ENCODE measurements around the gene KRT4. TPM values are rescaled to one million over a fixed set of nuclear protein-coding genes. Genes with fewer than 3 reads are reported as not detected.

The KRT4 gene
- polyA plus RNA-seq, 2 of the 4 experiments (the other 2 are of a cell fraction): 2.1 to 12.8 TPM

DNA sequence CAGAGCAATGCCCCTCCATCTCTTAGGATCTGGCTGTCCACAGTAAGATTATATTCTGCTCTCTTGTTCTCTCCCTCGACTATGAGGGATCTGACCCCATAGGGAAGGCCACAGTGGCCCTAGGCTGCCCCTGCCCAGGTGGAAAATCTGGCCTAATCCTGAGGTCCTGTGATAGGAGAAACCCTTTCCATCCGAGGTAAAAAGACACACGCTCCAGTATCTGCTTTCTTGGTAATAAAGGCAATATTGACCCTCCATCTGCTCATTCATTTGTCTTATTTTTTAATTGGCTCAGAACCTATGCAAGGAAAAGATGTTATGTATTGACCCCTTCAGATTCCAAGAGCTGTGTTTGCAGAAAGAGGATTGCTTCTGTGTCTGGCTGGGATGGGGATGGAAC is 46.5 kb downstream of the KRT4 start:
- DNase-seq (ENCODE audit: low read depth in 1 of 2, low spot score in 1 of 2): no peak
- 14% methylated on average over 3 of the region's 3 CpGs for WGBS (ENCODE audit: missing lambda C conversion rate)
- ChIA-PET POLR2A (no interaction called here), CTCF (no interaction called here)
- no peak for ATAC-seq
- Histone ChIP-seq H3K27ac (no peak overlapping the region), H3K4me1 (no peaks in the 10 kb centered on the region), H3K4me3 (no peak overlapping the region), H3K4me2 (no peak overlapping the region), H3K9me3 (no peaks in the 10 kb centered on the region)
- no peak for FAIRE-seq
- no peak for TF ChIP-seq PHF8 (IDR thresholded peaks at IDR 0.05; ENCODE audit: borderline replicate concordance, low read depth)
- no peak for TF ChIP-seq CHD2 (IDR thresholded peaks at IDR 0.05; ENCODE audit: low read length, partially characterized antibody)
- no peak for TF ChIP-seq CBX2 (IDR thresholded peaks at IDR 0.05; ENCODE audit: borderline replicate concordance, low read depth)
- TF ChIP-seq MYC (IDR thresholded peaks at IDR 0.05; ENCODE audit: borderline replicate concordance, low read length): no peak
- no peak for TF ChIP-seq CHD4 (IDR thresholded peaks at IDR 0.05; ENCODE audit: borderline replicate concordance)
- no peak for TF ChIP-seq RAD21 (conservative IDR thresholded peaks at IDR 0.05 in 1 of 2, IDR thresholded peaks at IDR 0.05 in 1 of 2)
- TF ChIP-seq JUNB (IDR thresholded peaks at IDR 0.05): no peak
- TF ChIP-seq, protein P1, sequence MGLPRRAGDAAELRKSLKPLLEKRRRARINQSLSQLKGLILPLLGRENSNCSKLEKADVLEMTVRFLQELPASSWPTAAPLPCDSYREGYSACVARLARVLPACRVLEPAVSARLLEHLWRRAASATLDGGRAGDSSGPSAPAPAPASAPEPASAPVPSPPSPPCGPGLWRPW (IDR thresholded peaks at IDR 0.05): no peak
- TF ChIP-seq GATA3 (IDR thresholded peaks at IDR 0.05; ENCODE audit: borderline replicate concordance): no peak

DNA sequence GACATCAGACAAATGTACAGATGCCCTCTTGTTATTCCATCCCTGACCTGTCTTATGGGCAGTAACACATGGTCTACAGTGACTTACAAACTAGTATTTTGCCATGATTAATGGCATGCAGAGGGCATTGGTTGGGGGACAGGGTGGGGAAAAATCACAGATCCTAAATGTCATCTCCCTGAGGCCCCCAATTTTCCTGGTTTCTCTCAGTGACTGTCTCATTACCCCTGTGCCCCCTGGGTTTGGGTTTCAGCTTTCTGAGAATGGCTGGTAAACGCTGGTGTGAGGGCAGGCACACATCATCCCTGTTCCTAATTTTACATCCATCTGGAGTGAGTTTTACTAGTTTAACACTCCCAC is 46.9 kb downstream of the KRT4 start:
- no peak for FAIRE-seq

DNA sequence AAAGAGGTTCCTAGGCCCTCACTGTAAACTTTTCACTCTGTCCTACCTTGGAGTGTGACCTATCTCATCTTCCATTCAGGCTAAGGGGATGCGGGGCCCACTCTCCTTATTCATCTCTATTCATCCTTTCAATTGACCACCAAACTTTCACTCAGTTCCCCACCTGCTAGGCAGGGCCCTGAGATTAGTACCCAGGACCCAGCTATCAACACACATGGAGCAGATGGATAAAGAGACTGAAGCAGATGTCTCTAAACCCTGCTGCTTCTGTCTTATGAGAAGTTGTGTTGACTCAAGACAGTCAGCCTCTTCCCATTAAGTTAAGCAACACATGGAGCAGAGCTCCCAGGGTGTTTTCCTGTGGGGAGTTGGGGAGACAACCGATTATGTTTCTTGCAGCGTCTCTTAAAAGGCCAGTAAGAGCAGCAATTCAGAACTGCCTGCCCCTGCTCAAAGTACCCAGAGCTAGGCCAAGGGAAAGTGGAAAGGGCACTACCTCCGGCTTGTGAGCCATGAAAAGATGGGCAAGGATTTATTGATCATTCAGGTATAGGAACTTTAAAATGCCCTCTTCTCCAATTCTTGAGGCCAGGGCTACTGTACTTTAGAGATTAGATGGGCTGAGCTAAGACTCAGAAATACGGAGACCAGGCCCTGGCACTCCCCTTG is 47.4 kb downstream of the KRT4 start:
- H3K4me2 ChIP-seq: no peak overlapping the region
- POLR2A ChIA-PET: no interaction called here
- CTCF ChIA-PET: interaction anchor here (1.3 kb wide), 1 partner anchor 10 kb away, joined by 4 read pairs; the partner anchor contains the start of gene KRT76
- 77% methylated on average over 5 of the region's 5 CpGs for WGBS (ENCODE audit: missing lambda C conversion rate)
- no peak for DNase-seq (ENCODE audit: low read depth in 1 of 2, low spot score in 1 of 2)
- ATAC-seq: no peak
- TF ChIP-seq JUN (IDR thresholded peaks at IDR 0.05) (no peak), HDAC2 (IDR thresholded peaks at IDR 0.05) (no peak), JUNB (IDR thresholded peaks at IDR 0.05) (no peak), ZFP36 (IDR thresholded peaks at IDR 0.05; ENCODE audit: borderline replicate concordance, partially characterized antibody) (no peak), TP53 (CRISPR knock-in tag; IDR thresholded peaks at IDR 0.05) (no peak), EP300 (IDR thresholded peaks at IDR 0.05) (no peak), CHD4 (IDR thresholded peaks at IDR 0.05; ENCODE audit: borderline replicate concordance) (no peak), CBX2 (IDR thresholded peaks at IDR 0.05; ENCODE audit: borderline replicate concordance, low read depth) (no peak), ZNF302 (CRISPR knock-in tag; IDR thresholded peaks at IDR 0.05) (no peak), TFCP2L1 (CRISPR knock-in tag; IDR thresholded peaks at IDR 0.05) (no peak), MAFK (IDR thresholded peaks at IDR 0.05; ENCODE audit: partially characterized antibody) (no peak), FOSB (CRISPR knock-in tag; IDR thresholded peaks at IDR 0.05) (no peak), SMC3 (IDR thresholded peaks at IDR 0.05) (no peak)
- TF ChIP-seq, protein P2, sequence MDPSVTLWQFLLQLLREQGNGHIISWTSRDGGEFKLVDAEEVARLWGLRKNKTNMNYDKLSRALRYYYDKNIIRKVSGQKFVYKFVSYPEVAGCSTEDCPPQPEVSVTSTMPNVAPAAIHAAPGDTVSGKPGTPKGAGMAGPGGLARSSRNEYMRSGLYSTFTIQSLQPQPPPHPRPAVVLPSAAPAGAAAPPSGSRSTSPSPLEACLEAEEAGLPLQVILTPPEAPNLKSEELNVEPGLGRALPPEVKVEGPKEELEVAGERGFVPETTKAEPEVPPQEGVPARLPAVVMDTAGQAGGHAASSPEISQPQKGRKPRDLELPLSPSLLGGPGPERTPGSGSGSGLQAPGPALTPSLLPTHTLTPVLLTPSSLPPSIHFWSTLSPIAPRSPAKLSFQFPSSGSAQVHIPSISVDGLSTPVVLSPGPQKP (IDR thresholded peaks at IDR 0.05; ENCODE audit: low read depth, low read length): no peak
- TF ChIP-seq, protein P3, sequence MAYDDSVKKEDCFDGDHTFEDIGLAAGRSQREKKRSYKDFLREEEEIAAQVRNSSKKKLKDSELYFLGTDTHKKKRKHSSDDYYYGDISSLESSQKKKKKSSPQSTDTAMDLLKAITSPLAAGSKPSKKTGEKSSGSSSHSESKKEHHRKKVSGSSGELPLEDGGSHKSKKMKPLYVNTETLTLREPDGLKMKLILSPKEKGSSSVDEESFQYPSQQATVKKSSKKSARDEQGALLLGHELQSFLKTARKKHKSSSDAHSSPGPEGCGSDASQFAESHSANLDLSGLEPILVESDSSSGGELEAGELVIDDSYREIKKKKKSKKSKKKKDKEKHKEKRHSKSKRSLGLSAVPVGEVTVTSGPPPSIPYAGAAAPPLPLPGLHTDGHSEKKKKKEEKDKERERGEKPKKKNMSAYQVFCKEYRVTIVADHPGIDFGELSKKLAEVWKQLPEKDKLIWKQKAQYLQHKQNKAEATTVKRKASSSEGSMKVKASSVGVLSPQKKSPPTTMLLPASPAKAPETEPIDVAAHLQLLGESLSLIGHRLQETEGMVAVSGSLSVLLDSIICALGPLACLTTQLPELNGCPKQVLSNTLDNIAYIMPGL (CRISPR knock-in tag; IDR thresholded peaks at IDR 0.05; ENCODE audit: borderline replicate concordance): no peak
- TF ChIP-seq, protein P4, sequence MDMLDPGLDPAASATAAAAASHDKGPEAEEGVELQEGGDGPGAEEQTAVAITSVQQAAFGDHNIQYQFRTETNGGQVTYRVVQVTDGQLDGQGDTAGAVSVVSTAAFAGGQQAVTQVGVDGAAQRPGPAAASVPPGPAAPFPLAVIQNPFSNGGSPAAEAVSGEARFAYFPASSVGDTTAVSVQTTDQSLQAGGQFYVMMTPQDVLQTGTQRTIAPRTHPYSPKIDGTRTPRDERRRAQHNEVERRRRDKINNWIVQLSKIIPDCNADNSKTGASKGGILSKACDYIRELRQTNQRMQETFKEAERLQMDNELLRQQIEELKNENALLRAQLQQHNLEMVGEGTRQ (IDR thresholded peaks at IDR 0.05): no peak
- TF ChIP-seq, protein P5, sequence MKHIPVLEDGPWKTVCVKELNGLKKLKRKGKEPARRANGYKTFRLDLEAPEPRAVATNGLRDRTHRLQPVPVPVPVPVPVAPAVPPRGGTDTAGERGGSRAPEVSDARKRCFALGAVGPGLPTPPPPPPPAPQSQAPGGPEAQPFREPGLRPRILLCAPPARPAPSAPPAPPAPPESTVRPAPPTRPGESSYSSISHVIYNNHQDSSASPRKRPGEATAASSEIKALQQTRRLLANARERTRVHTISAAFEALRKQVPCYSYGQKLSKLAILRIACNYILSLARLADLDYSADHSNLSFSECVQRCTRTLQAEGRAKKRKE (CRISPR knock-in tag; IDR thresholded peaks at IDR 0.05; ENCODE audit: low read depth): no peak
- no peak overlapping the region for H3K27ac ChIP-seq
- no peaks in the 10 kb centered on the region for H3K9me3 ChIP-seq
- FAIRE-seq: no peak
- no peaks in the 10 kb centered on the region for H3K4me1 ChIP-seq
- H3K4me3 ChIP-seq: no peak overlapping the region

More for the DNA sequence above, 46.9 kb downstream of the KRT4 start:
- Histone ChIP-seq H3K4me3 (no peak overlapping the region), H3K27ac (no peak overlapping the region), H3K9me3 (no peaks in the 10 kb centered on the region), H3K4me2 (no peak overlapping the region), H3K4me1 (no peaks in the 10 kb centered on the region)
- no peak for DNase-seq (ENCODE audit: low read depth in 1 of 2, low spot score in 1 of 2)
- ATAC-seq: no peak
- WGBS (ENCODE audit: missing lambda C conversion rate): 57% methylated on average over 1 of the region's 1 CpG
- CTCF ChIA-PET: interaction anchor here (1.3 kb wide), 1 partner anchor 9 kb away, joined by 4 read pairs; the partner anchor contains the start of gene KRT76
- no peak for TF ChIP-seq HDAC2 (IDR thresholded peaks at IDR 0.05)
- TF ChIP-seq, protein P4 (IDR thresholded peaks at IDR 0.05): no peak
- TF ChIP-seq SMC3 (IDR thresholded peaks at IDR 0.05): no peak
- no peak for TF ChIP-seq POLR2AphosphoS2 (conservative IDR thresholded peaks at IDR 0.05; ENCODE audit: low read length)
- TF ChIP-seq CHD4 (IDR thresholded peaks at IDR 0.05; ENCODE audit: borderline replicate concordance): no peak
- POLR2A ChIA-PET: no interaction called here

Data from A549 (cell line).